Motor neuron (in vitro differentiated cells): ENCODE data around the gene COL5A3. TPM values are rescaled to one million over a fixed set of nuclear protein-coding genes. Genes with fewer than 3 reads are reported as not detected.

Experiments used
- ATAC-seq, 8 experiments: fragments of 200-7000 bp; cut with Tn5 transposase; replicated peaks in 6 of 8; 2 replicates each; pipeline ENCODE4 v1.8.0; 2021; ENCODE audit warnings: mild to moderate bottlenecking in 8 of 8, moderate library complexity in 8 of 8
- H3K27ac ChIP-seq, 2 donors: fragments of 250-450 bp; sonication (Bioruptor Pico); 2 replicates each; pipeline ENCODE4 v1.9.0; 2021; ENCODE audit warnings: antibody characterized with exemption in 2 of 2, mild to moderate bottlenecking in 2 of 2, moderate library complexity in 1 of 2
- H3K4me1 ChIP-seq, 2 donors: fragments of 250-450 bp; sonication (Bioruptor Pico); replicated peaks in 1 of 2; 2 replicates each; pipeline ENCODE4 v1.6.1; 2021; ENCODE audit warnings: antibody characterized with exemption in 2 of 2, mild to moderate bottlenecking in 2 of 2, moderate library complexity in 1 of 2
- H3K4me3 ChIP-seq, 5 donors: fragments of 250-450 bp; sonication (Bioruptor Pico); 2 replicates each; pipeline ENCODE4 v1.9.0; 2021; ENCODE audit warnings: antibody characterized with exemption in 5 of 5, mild to moderate bottlenecking in 5 of 5, moderate library complexity in 4 of 5
- WGBS, 10 experiments: fragments of 450-650 bp; shearing (Covaris generic); methylation state at CpG; one replicate each; pipeline ENCODE4 v1.0.0; 2022; 5-methylcytosine and 5-hydroxymethylcytosine counted together
- in situ Hi-C, 9 experiments: fragments of 400-800 bp; cut with MboI; loops; one replicate each; pipeline ENCODE4 v1.15.0; 2021; ENCODE audit warnings: low sequenced_read_pairs in 9 of 9, low pct_unique_long_range_greater_than_20kb in 2 of 9; ENCODE audit not compliant: unreplicated experiment in 9 of 9
- total RNA-seq, 8 experiments: library from RNA; unstranded; fragments of 300-600 nt; gene quantifications; 2 replicates each; pipeline versions ENCODE4 v1.2.3 to v1.2.4, GENCODE V29; 2022

The COL5A3 gene
- total RNA-seq, 8 experiments from 2014 or later: 0.07 to 5.3 (median 0.19) TPM; not detected in 2

DNA sequence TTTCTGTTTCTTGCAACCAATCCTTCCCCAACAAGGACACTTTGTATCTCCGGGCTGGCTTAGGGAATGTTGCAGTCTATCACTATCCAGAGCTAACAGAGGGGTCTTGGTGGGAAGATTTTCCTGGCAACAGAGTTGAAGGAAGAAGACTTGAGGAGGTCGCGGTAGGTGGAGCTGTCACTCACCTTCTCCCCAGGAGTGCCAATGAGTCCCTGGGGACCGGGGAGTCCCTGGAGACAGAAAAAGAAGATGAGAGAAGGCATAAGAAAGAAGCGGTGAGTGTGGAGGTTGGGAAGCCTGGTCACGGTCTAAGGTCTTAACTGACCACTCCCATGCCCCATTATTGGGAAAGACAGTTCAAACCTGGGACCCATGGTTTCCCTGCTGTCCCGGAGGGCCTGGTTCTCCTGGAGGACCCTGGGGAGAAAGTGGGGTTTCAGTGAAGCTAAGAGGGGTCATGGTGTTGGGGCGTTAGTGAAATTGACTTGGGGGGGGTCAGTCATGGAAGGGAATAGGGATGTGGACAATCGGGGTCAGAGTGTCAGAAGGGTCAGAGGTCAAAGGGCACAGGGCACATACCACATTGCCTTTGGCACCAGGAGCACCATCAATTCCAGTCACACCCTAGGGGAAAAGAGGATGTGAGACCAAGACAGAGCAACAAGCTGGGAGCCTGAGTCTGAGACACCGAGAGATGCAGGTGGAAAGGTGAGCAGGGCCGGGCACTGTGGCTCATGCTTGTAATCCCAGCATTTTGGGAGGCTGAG lies 18.7 kb downstream of the COL5A3 start:
- H3K27ac ChIP-seq: no peak overlapping the region
- no peak overlapping the region for H3K4me3 ChIP-seq
- ATAC-seq: no peak
- WGBS, 10 experiments: 64 to 100% (median 74%) methylated on average over 1 to 5 of the region's 11 CpGs; no CpG with 5 or more reads in 1 of the 10 experiments
- H3K4me1 ChIP-seq: peaks cover 2 to 3% of the 10 kb centered on the region in 2 donors
- in situ Hi-C loops: no loop called here

GRCh38 chr19:9989504-9989903 lies 20.8 kb downstream of the COL5A3 start:
- peaks cover 2 to 9% of the 10 kb centered on the region in 2 donors for H3K4me1 ChIP-seq
- no peak overlapping the region for H3K27ac ChIP-seq
- ATAC-seq: no peak
- in situ Hi-C loops: no loop called here
- 80 to 100% (median 89%) methylated on average over 2 of the region's 3 CpGs; no CpG with 5 or more reads in 6 of the 10 experiments for WGBS, 10 experiments
- H3K4me3 ChIP-seq: no peak overlapping the region

- 5 to 58% (median 40%) methylated on average over 2 to 5 of the region's 8 CpGs; no CpG with 5 or more reads in 5 of the 10 experiments for WGBS, 10 experiments
- in situ Hi-C loops: no loop called here
- no peak overlapping the region for H3K4me3 ChIP-seq
Measured at GRCh38 chr19:9986787-9987281, 23.5 kb downstream of the COL5A3 start.

DNA sequence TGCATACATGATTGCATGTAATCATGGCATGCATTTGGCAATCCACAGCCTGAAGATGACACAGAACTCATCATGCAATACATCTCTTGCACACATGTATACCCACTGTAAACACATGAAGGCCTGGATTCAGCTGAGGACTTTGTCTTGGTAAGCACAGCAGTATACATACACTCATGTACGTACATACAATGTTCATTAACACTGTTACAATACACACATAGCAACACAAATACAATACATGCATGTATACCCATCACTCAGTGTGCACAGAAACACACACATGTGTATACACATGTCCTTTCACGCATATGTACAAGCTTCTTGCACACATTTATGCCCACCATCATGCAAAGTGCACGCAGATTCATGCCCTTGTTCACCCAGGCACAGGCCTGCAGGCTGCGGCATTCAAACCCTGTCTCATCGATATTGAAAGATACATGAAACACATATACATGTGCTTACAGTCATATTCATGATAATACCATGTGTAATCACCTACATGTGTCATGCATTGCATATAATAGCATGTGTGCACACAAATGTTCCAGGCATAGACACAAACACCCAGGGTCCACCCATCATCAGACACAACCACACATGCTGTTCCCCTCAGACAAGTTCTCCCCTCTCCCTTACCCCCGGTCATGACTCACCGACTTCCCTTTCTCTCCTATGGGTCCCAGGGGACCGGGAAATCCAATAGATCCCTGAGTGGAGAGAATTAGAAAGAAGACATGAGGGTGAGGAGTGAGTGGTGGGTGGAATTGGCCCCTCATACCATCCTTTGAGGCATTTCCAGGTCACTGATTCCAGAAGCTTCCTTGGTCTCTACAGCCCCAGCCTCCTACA lies 28.7 kb downstream of the COL5A3 start:
- no peak overlapping the region for H3K27ac ChIP-seq
- H3K4me1 ChIP-seq: peaks cover under 1 to 6% of the 10 kb centered on the region in 2 donors
- in situ Hi-C loops: no loop called here
- no peak overlapping the region for H3K4me3 ChIP-seq
- 17 to 95% (median 70%) methylated on average over 1 to 8 of the region's 8 CpGs; no CpG with 5 or more reads in 2 of the 10 experiments for WGBS, 10 experiments
- no peak for ATAC-seq

More at GRCh38 chr19:9986787-9987281, 23.5 kb downstream of the COL5A3 start:
- Histone ChIP-seq H3K27ac (no peak overlapping the region), H3K4me1 (peaks cover 2 to 9% of the 10 kb centered on the region in 2 donors)
- ATAC-seq: peak in 6 of 8 experiments; percentile 29 to 94 (median 60)

DNA sequence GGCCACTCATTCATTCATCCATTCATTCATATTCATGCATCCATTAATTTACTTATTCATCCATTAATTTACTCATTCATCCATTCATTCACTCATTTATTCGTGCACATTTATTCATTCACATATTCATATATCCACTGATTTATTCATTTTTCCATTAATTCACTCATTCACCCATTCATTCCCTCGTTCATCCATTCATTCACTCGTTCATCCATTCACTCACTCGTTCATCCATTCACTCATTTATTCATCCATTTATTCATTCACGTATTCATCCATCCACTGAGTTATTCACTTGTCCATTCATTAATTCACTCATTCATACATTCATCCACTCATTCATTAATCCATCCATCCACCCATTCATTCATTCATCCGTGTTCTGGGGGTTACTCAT lies 38.2 kb downstream of the COL5A3 start:
- H3K4me3 ChIP-seq: no peak overlapping the region
- H3K4me1 ChIP-seq: no peaks in the 10 kb centered on the region
- no peak for ATAC-seq
- no peak overlapping the region for H3K27ac ChIP-seq
- in situ Hi-C loops: no loop called here
- 57 to 85% (median 71%) methylated on average over 4 to 6 of the region's 6 CpGs for WGBS, 10 experiments

- Histone ChIP-seq H3K4me3 (no peak overlapping the region), H3K27ac (no peak overlapping the region), H3K4me1 (no peaks in the 10 kb centered on the region)
- no peak for ATAC-seq
- in situ Hi-C loops: no loop called here
- 44 to 90% (median 71%) methylated on average over 1 to 12 of the region's 15 CpGs for WGBS, 10 experiments
Measured at GRCh38 chr19:9971166-9971897, 39.0 kb downstream of the COL5A3 start.

DNA sequence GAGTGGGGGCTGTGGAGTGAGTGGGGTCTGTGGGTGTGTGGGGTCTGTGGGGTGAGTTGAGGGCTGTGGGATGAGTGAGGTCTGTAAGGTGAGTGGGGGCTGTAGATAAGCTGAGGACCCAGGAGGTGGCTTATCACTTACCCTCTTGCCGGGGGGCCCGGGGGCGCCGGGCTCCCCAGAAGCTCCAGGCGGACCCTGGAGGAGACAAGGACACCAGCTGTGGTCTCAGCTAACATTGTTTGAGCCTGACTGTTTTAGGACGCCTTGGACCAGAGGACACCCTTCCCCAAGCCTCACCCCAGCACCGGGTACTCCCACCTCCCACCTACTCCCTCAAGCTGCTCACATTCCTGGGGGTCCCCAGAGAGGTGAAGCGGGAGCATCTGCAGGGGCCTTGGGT lies 39.8 kb downstream of the COL5A3 start:
- Histone ChIP-seq H3K27ac (no peak overlapping the region), H3K4me3 (no peak overlapping the region), H3K4me1 (no peaks in the 10 kb centered on the region)
- no peak for ATAC-seq
- in situ Hi-C loops: no loop called here
- WGBS, 10 experiments: no CpG with 5 or more reads among the region's 8 CpGs

DNA sequence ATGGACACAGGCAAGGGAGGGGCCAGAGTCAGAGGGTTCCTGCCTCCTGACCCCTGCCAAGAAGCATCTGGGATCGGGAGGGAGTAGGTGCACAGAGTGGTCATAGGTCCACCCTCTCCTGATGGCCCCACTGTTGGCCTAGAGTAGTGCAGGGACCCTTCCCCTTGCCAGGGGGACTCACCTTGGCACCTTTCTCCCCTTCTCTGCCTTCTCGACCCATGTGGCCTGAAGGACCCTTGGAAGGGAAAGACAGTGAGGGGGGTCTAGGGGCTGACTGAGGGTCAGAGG lies 40.7 kb downstream of the COL5A3 start:
- no peak overlapping the region for H3K4me3 ChIP-seq
- in situ Hi-C loops: no loop called here
- WGBS, 10 experiments: no CpG with 5 or more reads among the region's 2 CpGs
- ATAC-seq: no peak
- H3K4me1 ChIP-seq: no peaks in the 10 kb centered on the region
- H3K27ac ChIP-seq: no peak overlapping the region

DNA sequence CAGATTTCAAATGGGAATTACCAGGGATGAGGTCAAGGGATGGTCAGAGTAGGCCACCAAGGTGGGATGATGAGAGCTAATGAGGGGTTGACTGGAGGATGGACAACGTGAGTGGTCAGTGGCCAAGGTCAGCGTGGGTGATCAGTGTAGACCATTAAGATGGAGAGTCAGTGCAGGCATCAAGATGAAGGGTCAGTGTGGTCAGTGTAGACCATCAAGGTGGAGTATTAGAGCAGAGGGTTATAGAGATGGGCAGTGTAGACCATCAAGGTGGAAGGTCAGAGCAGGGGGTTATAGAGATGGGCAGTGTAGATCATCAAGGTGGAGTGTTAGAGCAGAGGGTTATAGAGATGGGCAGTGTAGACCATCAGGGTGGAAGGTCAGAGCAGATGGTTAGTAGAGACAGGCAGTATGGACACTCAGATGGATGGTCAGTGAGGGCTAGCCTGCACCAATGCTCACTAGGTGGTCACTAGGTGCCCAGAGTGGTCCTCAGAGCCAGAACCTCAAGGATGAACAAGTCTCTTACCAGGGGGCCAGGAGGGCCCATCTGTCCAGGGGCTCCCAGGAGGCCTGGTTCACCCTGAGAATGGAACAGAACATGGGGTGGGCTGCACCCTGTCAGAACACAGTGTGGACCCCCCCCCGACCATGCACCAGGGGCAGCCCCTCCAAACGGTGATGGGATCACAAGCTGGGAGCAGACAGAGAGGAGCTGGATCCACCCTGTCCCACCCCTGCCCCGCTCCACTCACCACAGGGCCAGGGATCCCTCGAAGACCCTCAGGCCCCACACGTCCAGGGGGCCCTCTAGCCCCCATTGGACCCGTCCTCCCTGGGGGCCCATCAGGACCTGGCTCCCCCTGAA lies 41.2 kb downstream of the COL5A3 start:
- 46 to 100% (median 71%) methylated on average over 1 to 3 of the region's 8 CpGs; no CpG with 5 or more reads in 4 of the 10 experiments for WGBS, 10 experiments
- in situ Hi-C loops: no loop called here
- ATAC-seq: no peak

DNA sequence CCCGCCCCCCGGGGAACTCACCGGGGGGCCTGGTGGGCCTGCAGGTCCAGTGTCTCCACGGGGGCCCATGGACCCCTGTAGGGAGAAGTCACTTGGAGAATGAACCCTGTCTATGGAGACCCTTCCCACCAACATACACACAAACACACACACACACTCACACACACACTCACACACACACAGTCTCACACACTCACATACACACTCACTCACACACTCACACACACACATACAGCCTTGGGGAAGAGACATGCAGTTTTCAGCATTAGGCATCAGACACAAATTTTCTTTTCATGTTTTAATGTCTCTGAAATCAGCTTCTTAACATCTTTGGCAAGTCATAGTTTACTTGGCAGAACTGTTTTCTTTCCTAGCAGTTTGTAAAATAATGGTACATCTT lies 43.0 kb downstream of the COL5A3 start:
- in situ Hi-C loops: no loop called here
- ATAC-seq: no peak
- 20% methylated on average over 1 of the region's 4 CpGs; no CpG with 5 or more reads in 9 of the 10 experiments for WGBS, 10 experiments
- Histone ChIP-seq H3K4me1 (no peaks in the 10 kb centered on the region), H3K4me3 (no peak overlapping the region), H3K27ac (no peak overlapping the region)

More for the DNA sequence above, 41.2 kb downstream of the COL5A3 start:
- Histone ChIP-seq H3K27ac (no peak overlapping the region), H3K4me3 (no peak overlapping the region), H3K4me1 (no peaks in the 10 kb centered on the region)

GRCh38 chr19:9966448-9966847 lies 43.9 kb downstream of the COL5A3 start:
- in situ Hi-C loops: no loop called here
- ATAC-seq: no peak
- Histone ChIP-seq H3K4me1 (no peaks in the 10 kb centered on the region), H3K4me3 (no peak overlapping the region), H3K27ac (no peak overlapping the region)
- 0% methylated on average over 1 of the region's 29 CpGs; no CpG with 5 or more reads in 9 of the 10 experiments for WGBS, 10 experiments

DNA sequence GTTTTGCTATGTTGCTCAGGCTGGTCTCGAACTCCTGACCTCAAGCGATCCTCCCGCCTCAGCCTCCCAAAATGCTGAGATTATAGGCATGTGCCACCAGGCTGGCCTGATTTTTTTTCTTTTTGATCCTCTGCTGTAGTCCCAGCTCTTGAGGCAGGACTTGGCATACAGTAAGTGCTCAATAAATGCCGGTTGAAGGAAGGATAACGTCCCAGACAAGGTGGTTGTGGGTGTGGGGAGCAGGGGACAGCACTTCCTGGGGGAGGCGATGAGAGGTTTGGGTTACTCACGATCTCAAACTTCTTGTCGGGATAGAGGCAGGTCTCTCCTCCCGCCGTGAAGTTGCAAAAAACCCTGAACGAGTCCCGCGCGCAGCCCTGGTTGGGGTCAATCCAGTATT lies 44.3 kb downstream of the COL5A3 start:
- H3K4me3 ChIP-seq: no peak overlapping the region
- 58 to 100% (median 87%) methylated on average over 2 to 9 of the region's 14 CpGs; no CpG with 5 or more reads in 5 of the 10 experiments for WGBS, 10 experiments
- no peak overlapping the region for H3K27ac ChIP-seq
- no peaks in the 10 kb centered on the region for H3K4me1 ChIP-seq
- ATAC-seq: no peak
- in situ Hi-C loops: no loop called here
